AG09309 (cell line): ENCODE results near the gene PCK2.

Experiments
- DNase-seq: peaks from one replicate; pipeline ENCODE4 v3.0.0-alpha.2; 2010; ENCODE audit warnings: low read depth
- H3K4me3 ChIP-seq: 2 replicates; pipeline ENCODE4 v1.5.1; 2011; ENCODE audit warnings: mild to moderate bottlenecking, low read depth, low read length, moderate library complexity; ENCODE audit not compliant: control insufficient read depth
- TF ChIP-seq, protein P1 (sequence below): IDR thresholded peaks from 2 replicates; pipeline ENCODE4 v1.5.1; 2011; ENCODE audit warnings: mild to moderate bottlenecking, low read depth, low read length, inconsistent platforms; ENCODE audit not compliant: insufficient read depth, control insufficient read depth; ENCODE audit errors: missing control alignments

Gene PCK2

DNA sequence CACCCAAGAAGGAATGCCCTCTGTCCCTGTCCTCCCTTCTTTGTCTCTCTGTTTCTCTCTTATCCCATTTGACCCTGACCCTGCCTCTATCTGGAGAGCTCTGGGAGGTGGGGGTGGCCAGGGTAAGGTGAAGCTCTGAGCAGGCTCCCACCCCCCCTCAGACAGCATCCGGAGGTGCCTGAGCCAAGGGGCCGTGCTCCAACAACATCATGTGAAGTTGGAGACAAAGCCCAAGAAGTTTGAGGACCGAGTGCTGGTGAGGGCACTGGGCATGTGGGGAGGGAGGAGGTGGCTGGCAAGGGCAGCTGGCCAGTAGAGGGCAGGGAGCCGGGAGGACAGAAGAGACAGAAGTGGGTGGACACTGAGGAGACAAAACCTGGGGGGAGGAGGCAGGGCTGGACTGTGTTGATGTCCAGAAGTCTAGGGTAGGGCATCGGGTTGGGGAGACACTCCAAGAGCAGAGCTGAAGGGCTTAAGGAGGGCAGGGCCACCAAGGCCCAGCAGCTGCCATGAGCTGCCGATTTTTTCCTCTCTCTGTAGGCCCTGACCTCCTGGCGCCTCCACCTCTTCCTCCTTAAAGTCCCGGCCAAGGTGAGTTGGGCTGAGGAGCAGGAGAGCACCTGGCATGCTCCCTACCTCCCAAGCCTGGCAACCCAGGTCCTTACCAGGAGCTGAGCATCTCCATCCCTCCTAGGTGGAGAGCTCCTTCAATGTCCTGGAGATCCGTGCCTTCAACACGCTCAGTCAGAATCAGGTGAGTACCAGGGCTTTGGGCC, 40.4 kb upstream of the PCK2 start:
- TF ChIP-seq, protein P1, sequence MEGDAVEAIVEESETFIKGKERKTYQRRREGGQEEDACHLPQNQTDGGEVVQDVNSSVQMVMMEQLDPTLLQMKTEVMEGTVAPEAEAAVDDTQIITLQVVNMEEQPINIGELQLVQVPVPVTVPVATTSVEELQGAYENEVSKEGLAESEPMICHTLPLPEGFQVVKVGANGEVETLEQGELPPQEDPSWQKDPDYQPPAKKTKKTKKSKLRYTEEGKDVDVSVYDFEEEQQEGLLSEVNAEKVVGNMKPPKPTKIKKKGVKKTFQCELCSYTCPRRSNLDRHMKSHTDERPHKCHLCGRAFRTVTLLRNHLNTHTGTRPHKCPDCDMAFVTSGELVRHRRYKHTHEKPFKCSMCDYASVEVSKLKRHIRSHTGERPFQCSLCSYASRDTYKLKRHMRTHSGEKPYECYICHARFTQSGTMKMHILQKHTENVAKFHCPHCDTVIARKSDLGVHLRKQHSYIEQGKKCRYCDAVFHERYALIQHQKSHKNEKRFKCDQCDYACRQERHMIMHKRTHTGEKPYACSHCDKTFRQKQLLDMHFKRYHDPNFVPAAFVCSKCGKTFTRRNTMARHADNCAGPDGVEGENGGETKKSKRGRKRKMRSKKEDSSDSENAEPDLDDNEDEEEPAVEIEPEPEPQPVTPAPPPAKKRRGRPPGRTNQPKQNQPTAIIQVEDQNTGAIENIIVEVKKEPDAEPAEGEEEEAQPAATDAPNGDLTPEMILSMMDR: no peak
- no peak for DNase-seq
- no peak overlapping the region for H3K4me3 ChIP-seq

DNA sequence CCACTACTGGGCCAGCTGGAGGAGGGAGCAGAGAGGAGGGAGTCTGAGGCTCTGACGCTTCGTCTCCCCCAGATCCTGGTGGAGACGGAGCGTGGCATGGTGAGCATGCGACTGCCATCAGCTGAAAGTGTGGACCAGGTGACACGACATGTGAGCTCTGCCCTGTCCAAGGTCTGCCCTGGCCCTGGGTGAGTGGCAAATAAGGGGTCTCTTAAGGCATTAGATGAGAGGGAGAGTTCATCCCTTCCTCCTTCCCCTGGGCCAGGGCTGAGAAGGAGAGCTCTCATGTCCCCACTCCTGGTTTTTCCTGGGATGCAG, 39.8 kb upstream of the PCK2 start:
- TF ChIP-seq, protein P1: no peak
- DNase-seq: no peak
- H3K4me3 ChIP-seq: no peak overlapping the region

DNA sequence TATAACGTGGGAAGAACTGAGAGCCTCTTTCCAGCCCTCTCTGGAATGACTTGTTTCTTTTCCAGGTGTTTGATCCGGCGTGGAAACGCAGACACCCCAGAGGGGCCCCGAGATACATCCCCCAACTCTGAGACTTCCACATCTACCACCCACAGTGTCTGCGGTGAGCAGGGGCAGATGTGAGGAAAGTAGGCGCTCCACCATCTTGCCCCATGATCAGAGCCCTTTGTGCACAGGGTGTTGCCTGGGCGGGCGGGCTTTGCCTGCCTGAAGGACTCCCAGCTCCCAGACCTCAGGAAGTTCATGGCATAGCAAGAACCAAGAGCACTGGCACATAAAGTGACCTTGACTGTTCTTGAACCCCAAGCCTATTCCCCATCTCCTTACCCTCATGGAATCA, 39.5 kb upstream of the PCK2 start:
- no peak overlapping the region for H3K4me3 ChIP-seq
- DNase-seq: no peak
- TF ChIP-seq, protein P1: no peak

DNA sequence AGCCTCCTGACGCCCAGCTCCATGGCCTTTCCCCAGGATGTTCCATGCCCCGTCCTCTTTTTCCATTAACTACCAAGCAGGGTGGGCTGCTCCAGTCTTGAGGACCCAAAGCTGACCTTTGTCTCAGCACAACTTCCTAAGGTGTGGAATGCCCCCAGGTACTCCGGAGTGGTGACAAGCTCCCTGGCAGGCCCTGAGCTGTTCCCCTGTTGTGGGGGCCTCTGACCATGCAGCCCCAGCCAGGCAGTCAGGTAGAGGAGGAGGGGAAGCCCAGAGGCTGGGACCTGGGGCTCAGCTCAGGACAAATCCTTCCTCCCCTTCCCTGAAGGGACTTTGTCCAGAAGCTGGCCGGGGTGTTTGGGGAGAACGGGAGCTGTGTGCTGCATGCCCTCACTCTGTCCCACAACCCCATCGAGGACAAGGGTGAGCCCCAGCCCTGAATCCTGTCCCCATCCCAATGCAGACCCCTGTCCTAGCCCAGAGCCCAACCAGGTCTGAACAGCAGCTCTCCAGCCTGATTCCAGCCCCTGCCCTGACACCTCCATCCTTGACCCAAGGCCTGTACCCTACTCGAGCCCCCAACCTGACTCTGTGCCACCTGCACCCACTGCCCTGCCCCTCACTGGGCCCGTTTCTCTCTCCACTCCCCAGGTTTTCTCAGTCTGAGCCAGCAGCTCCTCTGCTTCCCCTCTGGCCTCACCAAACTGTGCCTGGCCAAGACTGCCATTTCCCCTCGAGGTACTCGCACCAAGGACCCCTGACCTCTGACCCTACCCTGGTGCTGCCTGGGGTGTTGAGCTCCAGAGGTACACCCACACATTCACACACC, 37.9 kb upstream of the PCK2 start:
- H3K4me3 ChIP-seq: no peak overlapping the region
- TF ChIP-seq, protein P1: no peak
- no peak for DNase-seq

DNA sequence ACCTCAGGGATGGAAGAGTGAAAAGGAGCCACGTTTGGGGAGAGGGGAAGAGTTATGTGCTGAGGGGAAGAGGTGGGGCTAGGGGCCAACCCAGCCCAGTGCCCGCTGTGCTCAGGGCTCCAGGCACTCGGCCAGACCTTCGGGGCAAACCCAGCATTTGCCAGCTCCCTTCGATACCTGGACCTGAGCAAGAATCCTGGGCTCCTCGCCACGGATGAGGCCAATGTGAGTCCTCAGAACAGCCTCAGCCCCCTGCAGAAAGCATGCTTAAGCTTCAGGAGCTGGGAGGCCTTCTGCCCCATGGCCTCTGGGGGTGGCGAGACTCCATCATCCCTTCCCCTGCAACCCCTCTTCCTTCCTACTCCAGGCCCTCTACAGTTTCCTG, 37.3 kb upstream of the PCK2 start:
- H3K4me3 ChIP-seq: no peak overlapping the region
- TF ChIP-seq, protein P1: no peak
- DNase-seq: no peak

DNA sequence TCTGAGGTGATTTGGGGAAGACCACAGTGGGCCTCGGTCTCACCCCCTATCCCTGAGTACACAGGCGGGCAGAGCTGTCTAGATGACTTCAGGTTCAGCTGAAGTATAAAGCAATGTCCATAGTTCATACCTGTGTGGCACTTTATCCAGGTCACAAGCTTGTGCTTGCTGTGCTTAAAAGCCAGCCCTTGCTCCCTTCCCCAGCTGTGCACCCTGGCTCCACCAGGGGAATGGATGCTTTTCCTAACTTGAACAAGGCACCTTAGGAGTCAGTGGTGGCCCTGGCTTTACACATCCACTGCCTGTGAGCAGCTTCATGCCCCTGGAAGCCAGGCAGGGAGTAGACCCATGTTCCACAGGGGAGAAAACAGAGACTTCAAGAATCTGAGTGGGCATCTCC, 36.8 kb upstream of the PCK2 start:
- no peak overlapping the region for H3K4me3 ChIP-seq
- TF ChIP-seq, protein P1: no peak
- DNase-seq: no peak
